Prostate gland (tissue), 2 donors: ENCODE results near the gene CREB3L1. TPM values are rescaled to one million over a fixed set of nuclear protein-coding genes. Genes with fewer than 3 reads are reported as not detected.

Experiments used
- DNase-seq: peaks from one replicate; pipeline ENCODE4 v3.0.0-alpha.2; 2019; ENCODE audit warnings: low spot score
- H3K27ac ChIP-seq, 2 donors: fragments of 200-600 bp; sonication (generic); 2 replicates each; pipeline ENCODE4 v1.5.1; 2017 to 2019
- H3K27me3 ChIP-seq: fragments of 200-600 bp; sonication (generic); replicated peaks from 2 replicates; pipeline ENCODE4 v1.5.1; 2019; ENCODE audit not compliant: insufficient read depth
- H3K36me3 ChIP-seq, 2 donors: fragments of 200-600 bp; sonication (generic); 1 replicate in 1 of 2; 2 replicates in 1 of 2; pipeline versions ENCODE4 v1.5.1 to v1.8.1; 2017 to 2019
- H3K4me1 ChIP-seq: fragments of 200-600 bp; sonication (generic); replicated peaks from 2 replicates; pipeline ENCODE4 v1.5.1; 2019
- H3K4me3 ChIP-seq, 2 donors: fragments of 200-600 bp; sonication (generic); 2 replicates each; pipeline ENCODE4 v1.5.1; 2017 to 2019
- H3K9me3 ChIP-seq: fragments of 200-600 bp; sonication (generic); 2 replicates; pipeline ENCODE4 v1.5.1; 2017
- CTCF ChIP-seq, 4 experiments: fragments of 200-600 bp in 2 of 4; fragments of 450-650 bp in 2 of 4; sonication (generic) in 2 of 4; IDR thresholded peaks; 1 replicate in 3 of 4; 2 replicates in 1 of 4; pipeline ENCODE4 v1.5.1; 2016 to 2019; ENCODE audit warnings: antibody characterized with exemption in 4 of 4, mild to moderate bottlenecking in 2 of 4, moderate library complexity in 2 of 4
- POLR2A ChIP-seq: fragments of 450-650 bp; IDR thresholded peaks from one replicate; pipeline ENCODE4 v1.6.1; 2016; ENCODE audit warnings: antibody characterized with exemption, mild to moderate bottlenecking
- POLR2AphosphoS5 ChIP-seq: sonication (generic); formaldehyde crosslinking; IDR thresholded peaks from one replicate; pipeline ENCODE4 v1.6.1; 2017; ENCODE audit warnings: antibody characterized with exemption
- WGBS: methylation state at CpG from one replicate; pipeline ENCODE4 v1.1.5; 2018; 5-methylcytosine and 5-hydroxymethylcytosine counted together
- intact Hi-C: fragments of 100-400 bp; cut with DNase I; formaldehyde crosslinking; loops from one replicate; pipeline ENCODE4 v1.14.2; 2022
- total RNA-seq, 2 donors: library from RNA; depleted of rRNA; stranded (reverse); fragments of >200 nt; gene quantifications; one replicate each; pipeline ENCODE4 v1.1.0, GENCODE V29; 2016

The CREB3L1 gene
- total RNA-seq, 2 donors from 2014 or later: 41.0 to 47.0 TPM

GRCh38 chr11:46291441-46292150 lies 14.1 kb downstream of the CREB3L1 start:
- no peak for DNase-seq
- Histone ChIP-seq H3K36me3 (no peaks in the 10 kb centered on the region), H3K27me3 (no peaks in the 10 kb centered on the region), H3K9me3 (no peaks in the 10 kb centered on the region), H3K4me3 (no peak overlapping the region), H3K4me1 (peaks cover 29% of the 10 kb centered on the region), H3K27ac (peak overlapping the region; percentile 26 to 56)
- WGBS: 50% methylated on average over 10 of the region's 10 CpGs
- TF ChIP-seq POLR2A: no peak
- peak; percentile 8 for TF ChIP-seq POLR2AphosphoS5
- intact Hi-C loops: no loop called here

- 85% methylated on average over 13 of the region's 13 CpGs for WGBS
- Histone ChIP-seq H3K9me3 (no peaks in the 10 kb centered on the region), H3K27ac (no peak overlapping the region), H3K4me3 (no peak overlapping the region), H3K4me1 (peaks cover 34% of the 10 kb centered on the region), H3K27me3 (no peaks in the 10 kb centered on the region), H3K36me3 (no peaks in the 10 kb centered on the region)
- TF ChIP-seq CTCF (IDR thresholded peaks at IDR 0.05) (no peak), POLR2A (no peak), POLR2AphosphoS5 (no peak)
- no peak for DNase-seq
- intact Hi-C loops: no loop called here
Observed at GRCh38 chr11:46293066-46293465, 15.6 kb downstream of the CREB3L1 start.

DNA sequence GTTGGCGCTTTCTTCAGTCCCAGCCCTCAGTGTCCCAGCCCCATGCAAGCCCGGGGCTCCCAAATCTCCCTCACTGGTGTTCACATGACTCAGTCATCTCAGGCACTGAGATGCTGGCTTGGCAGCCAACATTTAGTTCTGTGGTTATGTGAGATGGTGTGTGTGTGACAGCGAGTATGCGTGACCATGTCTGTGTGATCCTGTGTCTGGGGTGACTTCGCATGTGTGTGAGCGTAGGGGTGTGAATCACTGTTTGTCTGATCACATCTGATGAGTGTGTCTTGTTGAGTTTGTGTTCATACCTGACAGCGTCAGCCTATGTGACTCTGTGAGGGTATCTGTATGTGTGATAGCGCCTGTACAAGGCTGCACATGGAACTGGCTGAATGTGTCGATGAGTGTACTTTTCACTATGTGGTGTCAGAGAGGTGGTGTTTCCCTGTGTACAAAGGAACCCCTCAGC lies 16.2 kb downstream of the CREB3L1 start:
- Histone ChIP-seq H3K9me3 (no peaks in the 10 kb centered on the region), H3K36me3 (no peaks in the 10 kb centered on the region), H3K4me1 (peaks cover 34% of the 10 kb centered on the region), H3K4me3 (no peak overlapping the region), H3K27ac (no peak overlapping the region), H3K27me3 (no peaks in the 10 kb centered on the region)
- TF ChIP-seq POLR2AphosphoS5 (no peak), CTCF (IDR thresholded peaks at IDR 0.05) (no peak), POLR2A (no peak)
- no peak for DNase-seq
- intact Hi-C loops: loop anchor here (2.0 kb wide), 1 partner anchor 15 kb away; no protein-coding TSS in a partner anchor
- 78% methylated on average over 9 of the region's 9 CpGs for WGBS

GRCh38 chr11:46294365-46295309 lies 17.2 kb downstream of the CREB3L1 start:
- Histone ChIP-seq H3K36me3 (no peaks in the 10 kb centered on the region), H3K4me3 (peak overlapping the region; percentile 44 to 46), H3K4me1 (peaks cover 34% of the 10 kb centered on the region), H3K9me3 (no peaks in the 10 kb centered on the region), H3K27ac (peak overlapping the region; percentile 62 to 67), H3K27me3 (no peaks in the 10 kb centered on the region)
- no peak for TF ChIP-seq CTCF (IDR thresholded peaks at IDR 0.05)
- TF ChIP-seq POLR2AphosphoS5: no peak
- TF ChIP-seq POLR2A: no peak
- intact Hi-C loops: loop anchor here (2.0 kb wide), 1 partner anchor 16 kb away; no protein-coding TSS in a partner anchor
- DNase-seq: no peak
- WGBS: 30% methylated on average over 24 of the region's 24 CpGs
